Endothelial cell of umbilical vein (primary cell): ENCODE results near the gene WDR11.

Source experiments
- JUN ChIP-seq: IDR thresholded peaks from 2 replicates; pipeline ENCODE4 v1.6.1; 2011; ENCODE audit warnings: borderline replicate concordance, low read depth; ENCODE audit not compliant: insufficient read length, insufficient read depth
- TF ChIP-seq, protein P1 (sequence below), 2 donors: IDR thresholded peaks; 1 replicate in 1 of 2; 2 replicates in 1 of 2; pipeline ENCODE4 v1.5.1; 2011; ENCODE audit warnings: low read length in 2 of 2, mild to moderate bottlenecking in 2 of 2, moderate library complexity in 2 of 2, control low read depth in 1 of 2, inconsistent platforms in 1 of 2, low read depth in 1 of 2; ENCODE audit not compliant: insufficient read depth in 1 of 2; ENCODE audit errors: extremely low read depth in 1 of 2
- TF ChIP-seq, protein P2 (sequence below): IDR thresholded peaks from 2 replicates; pipeline ENCODE4 v1.6.1; 2011; ENCODE audit not compliant: insufficient read depth, insufficient read length

DNA sequence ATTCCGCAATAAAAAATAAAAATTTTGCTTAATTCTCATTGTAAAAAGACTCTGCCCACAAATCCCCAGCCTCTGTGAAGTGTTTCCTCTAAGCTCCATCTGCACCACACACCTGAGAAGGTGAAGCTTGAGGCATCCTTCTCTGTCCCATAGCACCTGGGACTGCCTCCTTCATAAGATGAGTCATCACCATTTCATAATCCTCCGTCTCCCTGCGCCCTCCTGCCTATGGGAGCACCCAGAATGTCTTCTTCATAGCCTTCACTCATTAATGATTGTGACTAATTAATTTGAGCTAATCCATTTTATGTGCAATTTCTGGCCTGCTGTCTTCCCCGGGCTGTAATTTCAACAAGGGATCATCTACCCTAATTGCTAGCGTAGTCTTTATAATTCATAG is 90.3 kb downstream of the WDR11 start:
- TF ChIP-seq JUN: peak; percentile 16
- TF ChIP-seq, protein P1, sequence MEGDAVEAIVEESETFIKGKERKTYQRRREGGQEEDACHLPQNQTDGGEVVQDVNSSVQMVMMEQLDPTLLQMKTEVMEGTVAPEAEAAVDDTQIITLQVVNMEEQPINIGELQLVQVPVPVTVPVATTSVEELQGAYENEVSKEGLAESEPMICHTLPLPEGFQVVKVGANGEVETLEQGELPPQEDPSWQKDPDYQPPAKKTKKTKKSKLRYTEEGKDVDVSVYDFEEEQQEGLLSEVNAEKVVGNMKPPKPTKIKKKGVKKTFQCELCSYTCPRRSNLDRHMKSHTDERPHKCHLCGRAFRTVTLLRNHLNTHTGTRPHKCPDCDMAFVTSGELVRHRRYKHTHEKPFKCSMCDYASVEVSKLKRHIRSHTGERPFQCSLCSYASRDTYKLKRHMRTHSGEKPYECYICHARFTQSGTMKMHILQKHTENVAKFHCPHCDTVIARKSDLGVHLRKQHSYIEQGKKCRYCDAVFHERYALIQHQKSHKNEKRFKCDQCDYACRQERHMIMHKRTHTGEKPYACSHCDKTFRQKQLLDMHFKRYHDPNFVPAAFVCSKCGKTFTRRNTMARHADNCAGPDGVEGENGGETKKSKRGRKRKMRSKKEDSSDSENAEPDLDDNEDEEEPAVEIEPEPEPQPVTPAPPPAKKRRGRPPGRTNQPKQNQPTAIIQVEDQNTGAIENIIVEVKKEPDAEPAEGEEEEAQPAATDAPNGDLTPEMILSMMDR (IDR thresholded peaks at IDR 0.05; ENCODE audit: extremely low read depth in 1 of 2, insufficient read depth in 1 of 2, low read depth in 1 of 2, low read length in 2 of 2): no peak
- TF ChIP-seq, protein P2, sequence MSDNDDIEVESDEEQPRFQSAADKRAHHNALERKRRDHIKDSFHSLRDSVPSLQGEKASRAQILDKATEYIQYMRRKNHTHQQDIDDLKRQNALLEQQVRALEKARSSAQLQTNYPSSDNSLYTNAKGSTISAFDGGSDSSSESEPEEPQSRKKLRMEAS: no peak
